ENCODE results near the gene GNAZ. TPM values are rescaled to one million over a fixed set of nuclear protein-coding genes. Genes with fewer than 3 reads are reported as not detected.

The GNAZ gene
- total RNA-seq, 1 experiment from 2014 or later, result 5.0 TPM

- Histone ChIP-seq H3K4me2 (ENCODE audit: insufficient read depth, insufficient read length, low read length) (no peak overlapping the region), H3T11ph (ENCODE audit: low read length) (no peak overlapping the region), H3K4me1 (ENCODE audit: insufficient read depth, low read length) (no peaks in the 10 kb centered on the region), H4K91ac (ENCODE audit: insufficient read length, low read depth, low read length) (no peak overlapping the region), H3K9me3 (ENCODE audit: control insufficient read depth, low read depth, low read length) (no peaks in the 10 kb centered on the region), H3K23ac (ENCODE audit: insufficient read length, low read depth, low read length) (no peak overlapping the region), H3K23me2 (ENCODE audit: insufficient read length, low read depth, low read length, poor library complexity, severe bottlenecking) (no peaks in the 10 kb centered on the region), H4K5ac (ENCODE audit: insufficient read length, low read depth, low read length) (no peak overlapping the region), H2AK5ac (ENCODE audit: insufficient read length, low read length) (no peak overlapping the region), H3K27me3 (ENCODE audit: insufficient read depth, low read length) (no peaks in the 10 kb centered on the region; the same call in 1 of the 2 replicates), H2BK120ac (ENCODE audit: low read depth, low read length, poor library complexity, severe bottlenecking) (no peak overlapping the region), H3K18ac (ENCODE audit: insufficient read length, low read depth, low read length) (no peak overlapping the region), H3K79me1 (ENCODE audit: insufficient read depth, low read depth, low read length, poor library complexity, severe bottlenecking) (no peaks in the 10 kb centered on the region), H4K20me1 (ENCODE audit: control insufficient read depth, insufficient read depth, insufficient read length) (no peaks in the 10 kb centered on the region), H3K79me2 (ENCODE audit: insufficient read depth, low read length) (no peaks in the 10 kb centered on the region), H2BK20ac (ENCODE audit: low read depth, low read length, poor library complexity, severe bottlenecking) (no peak overlapping the region), H3K14ac (ENCODE audit: insufficient read depth, low read length) (no peak overlapping the region; the same call in 1 of the 2 replicates), H3K27ac (ENCODE audit: insufficient read length, low read depth, low read length) (no peak overlapping the region), H4K8ac (replicated peaks; ENCODE audit: insufficient read length, low read depth, low read length) (no peak overlapping the region), H3K9ac (ENCODE audit: extremely low read depth, insufficient read length, low read length) (no peak overlapping the region), H2BK15ac (ENCODE audit: low read depth, low read length) (no peak overlapping the region), H2BK12ac (ENCODE audit: insufficient read length, low read depth, low read length) (no peak overlapping the region), H3K56ac (ENCODE audit: insufficient read length, low read depth, low read length) (no peak overlapping the region), H2AFZ (ENCODE audit: low read length) (no peak overlapping the region), H3K4ac (ENCODE audit: low read depth, low read length) (no peak overlapping the region), H2BK5ac (ENCODE audit: insufficient read length, low read length) (no peak overlapping the region)
- no peak for TF ChIP-seq CTCF (conservative IDR thresholded peaks at IDR 0.05)
- Mint-ChIP-seq H3K4me3 (no peak overlapping the region), H3K4me1 (peaks cover 10 to 17% of the 10 kb centered on the region in 2 experiments; a peak in 3 of 4 replicates), H3K27me3 (ENCODE audit: low read depth) (peaks cover 58% of the 10 kb centered on the region), H3K27ac (no peak overlapping the region), H3K36me3 (ENCODE audit: insufficient read depth in 1 of 3, low read depth in 3 of 3) (peaks cover 0 to under 1% (median 0%) of the 10 kb centered on the region in 3 experiments; a peak in 2 of 7 replicates), H3K9me3 (no peaks in the 10 kb centered on the region)
- WGBS (ENCODE audit: extremely low coverage, insufficient read length, low lambda C conversion rate), result no CpG with 5 or more reads among the region's 15 CpGs
- no peak for DNase-seq
These were observed 47.8 kb downstream of the GNAZ start for GRCh38 chr22:23117891-23118646.
